ENCODE data around the gene GRAMD1B.

Gene GRAMD1B

GRCh38 chr11:123549926-123550917, 120.2 kb downstream of the GRAMD1B start:
- no peaks in the 10 kb centered on the region for H3K4me1 ChIP-seq (ENCODE audit: insufficient read depth, low read length)
- no peaks in the 10 kb centered on the region for H3K36me3 ChIP-seq (ENCODE audit: insufficient read depth, low read length)
- no peak for DNase-seq
- no peak for ATAC-seq (ENCODE audit: insufficient read depth, low read depth)
- no peak for TF ChIP-seq EZH2 (IDR thresholded peaks at IDR 0.05; ENCODE audit: borderline replicate concordance, low read depth, low read length, severe bottlenecking)
- TF ChIP-seq, protein P1, sequence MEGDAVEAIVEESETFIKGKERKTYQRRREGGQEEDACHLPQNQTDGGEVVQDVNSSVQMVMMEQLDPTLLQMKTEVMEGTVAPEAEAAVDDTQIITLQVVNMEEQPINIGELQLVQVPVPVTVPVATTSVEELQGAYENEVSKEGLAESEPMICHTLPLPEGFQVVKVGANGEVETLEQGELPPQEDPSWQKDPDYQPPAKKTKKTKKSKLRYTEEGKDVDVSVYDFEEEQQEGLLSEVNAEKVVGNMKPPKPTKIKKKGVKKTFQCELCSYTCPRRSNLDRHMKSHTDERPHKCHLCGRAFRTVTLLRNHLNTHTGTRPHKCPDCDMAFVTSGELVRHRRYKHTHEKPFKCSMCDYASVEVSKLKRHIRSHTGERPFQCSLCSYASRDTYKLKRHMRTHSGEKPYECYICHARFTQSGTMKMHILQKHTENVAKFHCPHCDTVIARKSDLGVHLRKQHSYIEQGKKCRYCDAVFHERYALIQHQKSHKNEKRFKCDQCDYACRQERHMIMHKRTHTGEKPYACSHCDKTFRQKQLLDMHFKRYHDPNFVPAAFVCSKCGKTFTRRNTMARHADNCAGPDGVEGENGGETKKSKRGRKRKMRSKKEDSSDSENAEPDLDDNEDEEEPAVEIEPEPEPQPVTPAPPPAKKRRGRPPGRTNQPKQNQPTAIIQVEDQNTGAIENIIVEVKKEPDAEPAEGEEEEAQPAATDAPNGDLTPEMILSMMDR (IDR thresholded peaks at IDR 0.05; ENCODE audit: borderline replicate concordance, extremely low read depth, low read length, poor library complexity, severe bottlenecking): no peak
- H3K27me3 ChIP-seq (ENCODE audit: insufficient read depth, low read length, poor library complexity): no peaks in the 10 kb centered on the region
- H3K4me3 ChIP-seq (ENCODE audit: low read depth in 1 of 2, low read length in 2 of 2): no peak overlapping the region
- no peak overlapping the region for H3K27ac ChIP-seq (ENCODE audit: low read length)
- H3K9ac ChIP-seq (ENCODE audit: low read depth, low read length): no peak overlapping the region
- H2AFZ ChIP-seq (ENCODE audit: low read depth, low read length): no peak overlapping the region
- H3K79me2 ChIP-seq (ENCODE audit: insufficient read depth, low read length): no peaks in the 10 kb centered on the region
- peaks cover 27% of the 10 kb centered on the region for H4K20me1 ChIP-seq (ENCODE audit: insufficient read depth, low read length)
- H3K4me2 ChIP-seq (ENCODE audit: insufficient read depth, low read length): no peak overlapping the region
- H3K9me3 ChIP-seq (ENCODE audit: insufficient read depth, low read length, severe bottlenecking): no peaks in the 10 kb centered on the region

DNA sequence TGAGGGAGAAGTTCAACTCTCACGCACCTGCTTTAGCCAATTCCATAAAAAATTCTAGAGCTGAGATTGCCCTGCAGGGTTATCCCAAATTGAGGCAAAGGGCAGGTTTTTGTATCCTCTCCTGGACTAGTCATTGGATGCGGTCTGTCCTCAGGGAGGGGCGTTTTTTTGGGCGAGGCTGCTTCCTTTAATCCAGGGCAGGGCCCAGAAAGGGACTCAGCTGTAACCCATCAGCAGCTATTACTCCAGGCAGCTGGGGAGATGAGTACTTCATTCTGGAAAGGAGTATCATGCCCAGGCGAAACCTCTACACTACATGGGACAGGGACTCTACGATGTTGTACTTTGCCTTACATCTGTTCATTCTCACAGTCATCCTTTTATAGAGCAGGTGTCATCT, 121.0 kb downstream of the GRAMD1B start:
- ATAC-seq (ENCODE audit: insufficient read depth, low read depth) (no peak), DNase-seq (no peak)
- Histone ChIP-seq H3K36me3 (ENCODE audit: insufficient read depth, low read length) (no peaks in the 10 kb centered on the region), H4K20me1 (ENCODE audit: insufficient read depth, low read length) (peaks cover 27% of the 10 kb centered on the region), H2AFZ (ENCODE audit: low read depth, low read length) (no peak overlapping the region), H3K4me3 (ENCODE audit: low read depth in 1 of 2, low read length in 2 of 2) (no peak overlapping the region), H3K9me3 (ENCODE audit: insufficient read depth, low read length, severe bottlenecking) (no peaks in the 10 kb centered on the region), H3K9ac (ENCODE audit: low read depth, low read length) (no peak overlapping the region), H3K27ac (ENCODE audit: low read length) (no peak overlapping the region), H3K4me2 (ENCODE audit: insufficient read depth, low read length) (no peak overlapping the region), H3K79me2 (ENCODE audit: insufficient read depth, low read length) (no peaks in the 10 kb centered on the region), H3K4me1 (ENCODE audit: insufficient read depth, low read length) (no peaks in the 10 kb centered on the region), H3K27me3 (ENCODE audit: insufficient read depth, low read length, poor library complexity) (no peaks in the 10 kb centered on the region)
- TF ChIP-seq, protein P1 (IDR thresholded peaks at IDR 0.05; ENCODE audit: borderline replicate concordance, extremely low read depth, low read length, poor library complexity, severe bottlenecking): no peak
- no peak for TF ChIP-seq EZH2 (IDR thresholded peaks at IDR 0.05; ENCODE audit: borderline replicate concordance, low read depth, low read length, severe bottlenecking)

GRCh38 chr11:123556633-123557032, 126.6 kb downstream of the GRAMD1B start:
- Histone ChIP-seq H3K27me3 (ENCODE audit: insufficient read depth, low read length, poor library complexity) (no peaks in the 10 kb centered on the region), H3K4me2 (ENCODE audit: insufficient read depth, low read length) (no peak overlapping the region), H3K4me1 (ENCODE audit: insufficient read depth, low read length) (no peaks in the 10 kb centered on the region), H3K79me2 (ENCODE audit: insufficient read depth, low read length) (no peaks in the 10 kb centered on the region), H3K9ac (ENCODE audit: low read depth, low read length) (no peak overlapping the region), H2AFZ (ENCODE audit: low read depth, low read length) (no peak overlapping the region), H3K4me3 (ENCODE audit: low read depth in 1 of 2, low read length in 2 of 2) (no peak overlapping the region), H4K20me1 (ENCODE audit: insufficient read depth, low read length) (peaks cover 24% of the 10 kb centered on the region), H3K9me3 (ENCODE audit: insufficient read depth, low read length, severe bottlenecking) (no peaks in the 10 kb centered on the region), H3K27ac (ENCODE audit: low read length) (no peak overlapping the region), H3K36me3 (ENCODE audit: insufficient read depth, low read length) (no peaks in the 10 kb centered on the region)
- TF ChIP-seq EZH2 (IDR thresholded peaks at IDR 0.05; ENCODE audit: borderline replicate concordance, low read depth, low read length, severe bottlenecking): no peak
- TF ChIP-seq, protein P1 (IDR thresholded peaks at IDR 0.05; ENCODE audit: borderline replicate concordance, extremely low read depth, low read length, poor library complexity, severe bottlenecking): no peak
- DNase-seq: no peak
- ATAC-seq (ENCODE audit: insufficient read depth, low read depth): no peak
